H1 (cell line): ENCODE data around the gene UROC1. TPM values are rescaled to one million over a fixed set of nuclear protein-coding genes. Genes with fewer than 3 reads are reported as not detected.

Experiments used
- ASH2L ChIP-seq: fragments of 200-600, 300-600 bp; sonication (generic); IDR thresholded peaks from one replicate; pipeline ENCODE4 v1.7.1; 2017; ENCODE audit warnings: low read length
- TAF1 ChIP-seq: IDR thresholded peaks from 2 replicates; pipeline ENCODE4 v1.6.1; 2011; ENCODE audit warnings: mild to moderate bottlenecking, low read depth, low read length
- polyA plus RNA-seq, 7 experiments: library from polyadenylated mRNA; depleted of rRNA in 3 of 7; stranded (reverse) in 5 of 7; unstranded in 2 of 7; fragments of >200 nt in 5 of 7; fragments of 200-250 nt in 2 of 7; gene quantifications; 1 replicate in 5 of 7; 2 replicates in 1 of 7; 4 replicates in 1 of 7; pipeline versions ENCODE4 v1.2.1 to v1.2.3, GENCODE V29; 2011 to 2013; ENCODE audit warnings: missing spikeins in 2 of 7, mixed read lengths in 2 of 7
- total RNA-seq: library from RNA; stranded (reverse); fragmentation: NEBNext Ultra II Directional; extraction: Animal tissue kit (Norgen Biotek cat#: 25700); gene quantifications from 2 replicates; pipeline ENCODE4 v1.2.1, GENCODE V29; 2021
- TF ChIP-seq, protein P1 (sequence below): IDR thresholded peaks from 2 replicates; pipeline ENCODE4 v1.6.1; 2012; ENCODE audit warnings: inconsistent platforms

UROC1 gene
- total and polyA plus RNA-seq, 2 of the 8 experiments (the other 6 are each of a cell fraction or from before 2014, with no cell fraction given) = 0.03 TPM; not detected in 1

GRCh38 chr3:126476166-126477060 is 41.2 kb downstream of the UROC1 start (continued):
- TF ChIP-seq, protein P1, sequence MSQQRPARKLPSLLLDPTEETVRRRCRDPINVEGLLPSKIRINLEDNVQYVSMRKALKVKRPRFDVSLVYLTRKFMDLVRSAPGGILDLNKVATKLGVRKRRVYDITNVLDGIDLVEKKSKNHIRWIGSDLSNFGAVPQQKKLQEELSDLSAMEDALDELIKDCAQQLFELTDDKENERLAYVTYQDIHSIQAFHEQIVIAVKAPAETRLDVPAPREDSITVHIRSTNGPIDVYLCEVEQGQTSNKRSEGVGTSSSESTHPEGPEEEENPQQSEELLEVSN = peak; percentile 44
- 0 out of 2 replicates have a peak, but pooled peaks have one; percentile 23 for TF ChIP-seq TAF1
- peak; percentile 46 for TF ChIP-seq ASH2L
